C4-2B (cell line): ENCODE results near the gene PLCB4.

Experiments
- H3K27ac ChIP-seq: fragments of 450-650 bp; 2 replicates; pipeline ENCODE4 v1.5.1; 2017
- CTCF ChIP-seq: fragments of 450-650 bp; conservative IDR thresholded peaks from 2 replicates; pipeline ENCODE4 v1.5.1; 2017; ENCODE audit warnings: mild to moderate bottlenecking
- ZFX ChIP-seq: fragments of 450-650 bp; IDR thresholded peaks from 2 replicates; pipeline ENCODE4 v1.6.1; 2017

Gene PLCB4

GRCh38 chr20:9211016-9211760 is 142.3 kb downstream of the PLCB4 start:
- no peak overlapping the region for H3K27ac ChIP-seq
- TF ChIP-seq CTCF (no peak), ZFX (no peak)

- no peak overlapping the region for H3K27ac ChIP-seq
- TF ChIP-seq CTCF (no peak), ZFX (no peak)
Observed at GRCh38 chr20:9212735-9213134, 143.8 kb downstream of the PLCB4 start.

- no peak overlapping the region for H3K27ac ChIP-seq
- no peak for TF ChIP-seq CTCF
Observed at GRCh38 chr20:9214685-9215084, 145.8 kb downstream of the PLCB4 start.

- no peak overlapping the region for H3K27ac ChIP-seq
- TF ChIP-seq ZFX, result no peak
- peak; percentile 77 for TF ChIP-seq CTCF
Observed at GRCh38 chr20:9215539-9215938, 146.7 kb downstream of the PLCB4 start.

GRCh38 chr20:9218531-9218961 is 149.7 kb downstream of the PLCB4 start:
- H3K27ac ChIP-seq, result no peak overlapping the region
- TF ChIP-seq CTCF, result no peak
- no peak for TF ChIP-seq ZFX

GRCh38 chr20:9220874-9221547 is 152.1 kb downstream of the PLCB4 start:
- H3K27ac ChIP-seq, result no peak overlapping the region
- no peak for TF ChIP-seq ZFX
- no peak for TF ChIP-seq CTCF

GRCh38 chr20:9223296-9223695 is 154.4 kb downstream of the PLCB4 start:
- H3K27ac ChIP-seq, result no peak overlapping the region
- TF ChIP-seq CTCF, result no peak
- TF ChIP-seq ZFX, result no peak
